Endothelial cell of hepatic sinusoid (primary cell): ENCODE measurements around the gene ACACA.

ENCODE experiments used
- in situ Hi-C: cut with HindIII; loops from 2 replicates; pipeline ENCODE4 v1.10.0; 2017; ENCODE audit warnings: low sequenced_read_pairs

Gene ACACA

DNA sequence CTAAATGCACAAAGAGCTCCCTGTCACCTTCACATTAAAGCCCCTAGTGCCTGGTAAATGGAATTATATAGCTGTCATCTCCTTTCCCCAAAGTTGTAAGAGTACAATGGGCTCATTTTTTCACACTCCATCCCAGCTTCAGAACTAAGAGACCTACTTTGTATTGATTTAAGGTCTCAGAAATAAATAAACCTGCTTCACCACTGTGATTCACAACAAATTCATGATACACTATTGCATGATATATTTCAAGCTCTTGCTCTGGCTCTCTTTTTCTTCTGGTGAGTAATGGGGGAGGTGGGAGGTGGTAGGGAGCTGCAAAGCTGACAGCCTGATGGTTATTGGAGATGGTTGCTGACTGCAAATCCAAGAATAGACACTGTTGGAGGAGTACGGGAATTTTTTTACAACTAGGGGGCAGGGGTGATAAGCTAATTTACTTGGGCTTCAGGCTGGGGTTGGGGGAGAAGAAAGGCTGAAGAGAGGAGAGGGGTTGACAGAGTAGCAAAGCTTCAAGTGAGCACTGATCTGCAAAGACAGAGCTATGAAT lies 268.0 kb downstream of the ACACA start:
- in situ Hi-C loops, result no loop called here

DNA sequence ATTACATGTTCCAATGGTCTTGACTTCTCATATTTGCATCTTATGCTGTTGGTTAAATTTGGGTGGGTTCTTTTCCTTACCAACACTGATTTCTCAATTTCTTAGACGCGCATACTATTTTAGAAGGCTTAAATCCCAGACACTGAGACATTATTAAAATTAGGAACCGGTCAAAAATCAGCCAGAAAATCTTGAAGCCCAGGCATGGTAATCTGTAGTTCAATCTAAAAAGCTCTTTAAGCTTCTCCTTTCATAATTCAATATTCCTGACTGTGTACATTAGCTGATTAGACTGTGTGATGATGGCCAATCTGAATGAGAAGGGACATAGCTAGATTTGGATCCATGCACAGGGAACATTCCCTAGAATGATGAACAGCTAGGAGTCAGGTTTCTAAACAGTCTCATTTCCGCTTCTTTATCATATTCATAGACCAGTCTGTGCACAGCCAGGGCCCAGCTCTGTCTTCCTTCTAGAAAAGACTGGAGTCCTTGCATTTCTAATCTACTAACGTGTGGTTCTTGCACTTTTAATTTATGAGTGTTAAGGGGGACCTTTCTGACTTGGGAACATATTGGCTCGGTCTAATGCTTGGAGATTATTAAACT lies 268.6 kb downstream of the ACACA start:
- in situ Hi-C loops, result no loop called here

DNA sequence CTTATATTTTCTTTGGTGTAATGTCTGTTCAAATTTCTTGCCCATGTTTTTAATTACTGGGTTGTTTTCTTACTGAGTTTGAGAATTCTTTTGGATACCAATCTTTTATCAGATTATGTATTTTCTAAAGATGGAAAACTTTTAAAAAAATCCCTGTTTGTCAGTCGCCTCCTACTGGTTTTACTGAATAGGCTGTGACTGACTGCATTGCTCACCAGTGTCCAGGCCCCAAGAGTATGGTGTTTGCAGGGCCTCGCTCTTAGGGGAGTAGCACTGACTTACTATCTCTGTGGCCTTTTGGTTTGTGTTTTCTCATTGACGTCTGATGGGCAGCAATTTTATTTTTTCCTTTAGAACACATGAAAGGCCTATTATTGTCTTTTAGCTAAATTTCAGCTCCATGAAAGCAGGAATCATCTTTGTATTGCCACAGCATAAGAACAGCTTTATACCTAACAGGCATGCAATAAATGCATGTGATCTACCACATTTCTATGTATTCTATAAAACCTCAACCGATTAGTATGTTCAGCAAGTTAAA lies 269.5 kb downstream of the ACACA start:
- in situ Hi-C loops, result no loop called here

DNA sequence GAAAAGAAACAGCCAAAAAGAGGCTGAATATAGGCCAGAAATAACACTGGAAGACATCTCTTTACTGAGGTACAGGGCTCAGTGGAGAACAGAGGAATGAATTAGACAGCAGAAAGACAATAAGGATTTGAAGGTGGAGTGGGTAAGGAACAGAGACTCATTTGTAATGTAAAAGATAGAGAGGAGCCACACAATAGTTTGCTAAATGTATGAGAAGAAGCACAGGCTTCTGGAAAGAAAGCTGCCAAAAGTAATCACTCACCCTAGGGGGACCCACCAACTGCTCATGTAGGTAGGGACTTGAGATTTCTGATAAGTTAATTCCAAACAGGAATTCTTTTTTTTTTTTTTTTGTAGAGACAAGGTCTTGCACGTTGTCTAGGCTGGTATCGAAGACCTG lies 271.1 kb downstream of the ACACA start:
- in situ Hi-C loops, result no loop called here

DNA sequence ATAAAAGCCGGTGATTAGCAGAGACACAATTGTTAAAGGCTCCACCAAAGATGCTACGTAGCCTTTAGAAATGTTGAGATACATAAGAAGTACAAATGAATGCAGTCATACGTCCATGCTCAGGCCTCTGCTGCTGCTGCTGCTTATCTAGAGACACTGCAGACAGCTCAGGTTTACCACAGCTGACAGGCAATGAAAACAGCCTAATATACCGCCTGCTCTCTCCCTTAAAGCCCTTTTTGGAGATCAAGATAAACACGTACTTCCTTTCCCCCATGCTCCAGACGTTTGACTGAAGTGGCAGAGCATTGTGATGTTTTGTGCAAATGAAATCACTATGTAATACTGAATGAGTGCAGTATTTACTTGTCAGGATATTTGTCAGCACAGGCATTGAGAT lies 272.6 kb downstream of the ACACA start:
- in situ Hi-C loops, result no loop called here

DNA sequence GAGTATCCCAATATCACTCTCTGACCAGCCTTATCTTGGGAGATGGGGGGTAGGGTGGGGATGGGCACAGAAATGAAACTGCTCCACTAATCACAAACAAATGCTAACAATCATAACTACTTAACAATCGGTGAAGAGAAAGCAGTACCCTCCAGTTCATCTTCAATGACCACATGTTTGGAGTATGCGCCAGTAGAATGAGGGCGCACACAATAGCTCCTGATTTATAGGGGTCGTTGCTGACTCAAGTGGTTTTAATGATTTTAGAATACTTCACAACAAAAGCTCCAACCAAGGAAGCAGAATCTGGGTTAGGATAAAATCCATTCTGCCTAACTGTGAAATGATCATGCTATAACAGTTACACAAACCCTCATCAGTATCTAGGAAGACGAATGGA lies 273.5 kb downstream of the ACACA start:
- in situ Hi-C loops, result no loop called here

DNA sequence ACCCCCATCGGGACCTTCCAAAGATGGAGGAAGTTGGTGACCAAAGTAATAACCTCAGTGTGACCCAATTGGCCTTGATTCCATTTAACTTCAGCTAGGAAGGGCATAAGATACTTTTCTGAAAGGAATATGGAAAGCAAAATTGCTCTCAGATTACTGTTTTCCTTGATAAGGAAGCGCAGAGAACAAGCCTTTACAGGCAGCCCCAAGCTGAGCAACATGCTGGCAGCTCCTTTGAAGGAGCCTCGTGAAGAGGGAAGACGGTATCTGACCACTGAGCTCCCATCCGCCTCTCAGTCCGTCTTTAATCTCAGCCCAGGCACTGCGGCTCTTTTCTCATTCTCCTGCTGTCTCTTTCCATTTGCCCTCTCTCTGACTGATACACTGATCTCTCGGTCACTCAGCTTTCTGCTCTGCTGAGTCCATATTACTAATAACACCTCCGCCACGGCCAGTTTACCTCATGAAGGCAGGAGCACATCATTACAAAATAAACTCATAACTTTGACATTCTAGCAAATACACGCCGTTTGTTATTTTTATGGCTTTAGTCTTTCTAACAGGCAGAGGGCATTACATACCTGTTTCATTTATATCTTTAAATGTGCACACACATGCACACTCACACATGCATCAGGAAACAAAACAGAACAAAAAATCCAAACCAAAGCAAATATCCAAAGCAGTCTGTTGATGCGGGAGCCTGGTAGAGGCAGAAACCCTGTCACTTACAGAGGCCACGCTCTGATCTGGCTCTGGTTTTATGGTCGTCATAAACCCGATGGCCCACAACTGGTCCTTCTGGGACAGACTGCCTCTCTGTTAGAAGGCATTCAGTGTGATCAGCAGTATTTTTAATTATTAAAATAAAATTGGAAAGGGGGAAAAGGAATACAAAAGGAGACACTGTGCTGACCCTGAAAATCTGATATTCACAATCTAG lies 274.7 kb downstream of the ACACA start:
- in situ Hi-C loops, result no loop called here

DNA sequence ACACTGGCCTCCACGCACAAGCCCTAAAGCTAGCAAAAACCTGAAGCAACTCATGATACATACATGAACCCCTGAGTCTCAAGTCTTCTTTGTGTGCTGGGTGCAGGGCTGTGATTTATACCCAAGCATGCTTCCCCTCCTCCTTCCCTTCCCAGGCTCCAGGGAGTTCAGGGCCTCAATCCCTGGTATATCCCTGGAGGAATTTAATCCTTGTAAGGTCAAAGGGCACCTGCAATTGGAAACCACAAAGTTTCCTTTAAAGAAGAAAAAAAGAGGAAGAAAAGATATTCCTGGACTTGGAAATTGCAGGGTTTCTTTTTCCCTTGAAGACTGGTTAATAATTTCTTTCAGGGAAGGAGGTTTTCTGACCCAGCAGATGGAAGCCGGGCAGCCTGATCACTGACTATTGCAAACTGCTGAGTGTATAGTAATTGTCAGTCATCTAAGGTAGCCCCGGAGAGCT lies 275.6 kb downstream of the ACACA start:
- in situ Hi-C loops, result no loop called here

DNA sequence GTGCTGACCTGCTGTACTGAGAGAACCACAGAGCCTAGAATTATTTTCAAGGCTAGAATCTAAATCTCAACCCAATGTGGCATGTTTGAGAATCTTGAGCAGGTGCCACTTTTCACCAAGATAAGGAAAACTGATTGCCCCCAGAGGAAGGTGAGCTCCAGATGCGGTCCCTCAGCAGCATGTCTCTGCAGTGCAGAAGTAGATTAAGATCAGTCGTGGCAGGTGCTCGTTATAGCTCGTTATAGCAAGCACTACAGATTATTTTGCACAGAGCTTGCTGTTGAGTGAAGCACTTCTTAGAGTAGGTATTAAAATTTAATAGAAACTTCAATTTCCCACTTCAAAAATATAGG lies 281.8 kb downstream of the ACACA start:
- in situ Hi-C loops, result no loop called here

DNA sequence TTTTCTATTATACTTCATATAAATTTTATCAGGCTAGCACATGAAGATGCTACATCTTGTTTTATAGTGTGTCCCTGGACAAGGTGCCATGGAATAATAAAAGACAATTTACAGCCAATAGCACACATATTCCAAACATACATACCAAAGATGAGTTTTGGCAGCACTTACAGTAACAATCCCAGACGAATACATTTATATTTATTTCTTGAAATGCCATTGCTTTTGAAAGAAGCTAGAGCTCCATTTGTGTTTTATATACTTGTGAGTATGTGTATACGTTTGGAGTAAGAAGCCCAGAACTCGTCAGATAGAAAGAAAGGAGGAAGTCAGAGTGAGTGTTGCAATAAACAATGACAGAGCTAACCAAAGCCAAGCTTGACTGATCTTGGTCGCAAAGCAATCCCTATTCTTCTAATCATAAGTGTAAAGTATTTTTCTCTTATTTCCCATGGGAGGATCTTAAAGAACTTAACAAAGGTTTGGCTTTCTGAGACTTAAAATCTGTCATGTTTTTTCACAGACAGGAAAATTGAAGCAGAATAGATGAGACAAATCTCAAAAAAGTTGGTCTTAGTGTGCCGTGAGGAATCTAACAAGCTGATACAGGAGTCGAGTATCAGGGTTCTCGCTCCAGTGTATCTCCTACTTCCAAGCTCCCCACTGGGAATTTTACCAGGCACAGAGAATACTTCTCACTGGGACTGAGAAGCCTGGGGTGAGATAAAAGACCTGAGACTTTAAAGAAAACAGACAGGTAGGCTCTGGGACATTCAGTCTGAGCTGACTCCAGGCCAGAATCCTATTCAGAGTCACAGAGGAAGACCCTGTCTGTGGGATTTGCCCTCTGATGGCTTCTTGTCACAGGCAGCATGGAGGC lies 282.5 kb downstream of the ACACA start:
- in situ Hi-C loops, result no loop called here

DNA sequence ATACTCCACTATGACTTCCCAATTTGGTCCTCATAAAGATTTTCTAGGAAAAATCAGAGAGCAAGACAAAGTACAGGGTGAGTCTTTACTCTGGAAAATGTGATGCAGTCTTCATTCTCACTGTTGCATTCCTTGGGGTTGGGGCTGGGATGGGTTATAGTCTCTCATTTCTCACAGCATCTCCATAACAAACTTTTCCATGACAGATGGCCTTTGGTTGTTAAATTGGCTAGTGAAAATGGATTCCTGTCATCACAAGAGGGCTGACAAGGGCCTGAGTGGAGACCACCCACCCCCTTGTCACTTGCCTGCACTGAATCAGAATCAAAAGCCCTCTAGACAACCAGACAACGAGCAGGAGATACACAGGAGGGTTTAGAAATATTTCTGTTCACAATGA lies 283.2 kb downstream of the ACACA start:
- in situ Hi-C loops, result no loop called here

DNA sequence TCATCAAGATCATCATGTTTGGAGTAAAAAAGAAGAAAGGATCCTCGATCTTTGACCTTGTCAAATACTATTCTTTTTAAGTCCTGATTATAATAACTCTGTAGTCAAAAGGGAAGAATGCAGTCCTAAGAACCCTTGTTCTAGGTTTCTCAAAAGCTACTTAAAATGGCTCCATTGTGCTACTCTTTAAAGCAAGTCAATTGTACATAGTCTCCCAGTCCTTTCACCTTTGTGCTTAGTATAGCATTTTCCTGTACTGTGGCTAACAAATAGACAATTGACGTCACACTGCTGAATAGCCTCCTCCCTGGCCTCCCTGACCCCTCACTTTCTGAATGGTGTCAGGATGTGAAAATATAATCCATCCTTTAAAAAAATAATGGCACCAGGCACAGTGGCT lies 285.0 kb downstream of the ACACA start:
- in situ Hi-C loops, result no loop called here

DNA sequence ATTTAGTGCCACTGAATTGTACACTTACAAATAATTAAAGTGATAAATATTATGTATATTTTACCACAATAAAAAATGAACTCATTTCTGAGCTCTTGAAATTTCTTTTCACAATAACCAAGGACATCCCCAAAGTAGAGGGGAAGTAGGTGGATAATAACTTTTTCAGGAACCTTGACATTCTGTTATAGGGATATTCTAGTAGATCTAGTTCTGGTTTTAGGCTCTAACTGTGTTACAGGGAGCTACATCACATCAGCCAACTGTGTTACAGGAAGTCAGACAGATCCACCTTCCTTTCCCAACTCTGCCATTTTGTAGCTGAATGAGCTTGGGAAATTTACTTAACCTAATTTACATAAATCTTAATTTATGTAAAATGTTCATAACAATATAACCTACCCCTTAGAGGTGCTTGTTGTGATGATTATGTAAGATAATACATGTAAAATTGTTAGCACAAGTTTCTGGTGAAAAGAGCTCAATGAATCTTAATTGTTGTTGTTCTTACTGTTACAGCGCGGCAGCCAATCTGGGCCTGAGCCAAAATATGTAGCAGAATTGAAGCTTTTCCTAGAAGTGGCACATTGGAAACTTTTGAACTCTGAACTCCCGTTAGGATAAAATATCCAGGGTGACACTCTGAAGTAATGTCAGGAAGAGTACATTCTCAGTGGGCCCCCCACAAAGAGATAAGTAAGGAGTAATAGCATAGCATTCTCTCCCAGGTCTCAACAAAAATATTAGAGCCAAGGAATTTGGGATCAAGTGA lies 288.1 kb downstream of the ACACA start:
- in situ Hi-C loops, result no loop called here

DNA sequence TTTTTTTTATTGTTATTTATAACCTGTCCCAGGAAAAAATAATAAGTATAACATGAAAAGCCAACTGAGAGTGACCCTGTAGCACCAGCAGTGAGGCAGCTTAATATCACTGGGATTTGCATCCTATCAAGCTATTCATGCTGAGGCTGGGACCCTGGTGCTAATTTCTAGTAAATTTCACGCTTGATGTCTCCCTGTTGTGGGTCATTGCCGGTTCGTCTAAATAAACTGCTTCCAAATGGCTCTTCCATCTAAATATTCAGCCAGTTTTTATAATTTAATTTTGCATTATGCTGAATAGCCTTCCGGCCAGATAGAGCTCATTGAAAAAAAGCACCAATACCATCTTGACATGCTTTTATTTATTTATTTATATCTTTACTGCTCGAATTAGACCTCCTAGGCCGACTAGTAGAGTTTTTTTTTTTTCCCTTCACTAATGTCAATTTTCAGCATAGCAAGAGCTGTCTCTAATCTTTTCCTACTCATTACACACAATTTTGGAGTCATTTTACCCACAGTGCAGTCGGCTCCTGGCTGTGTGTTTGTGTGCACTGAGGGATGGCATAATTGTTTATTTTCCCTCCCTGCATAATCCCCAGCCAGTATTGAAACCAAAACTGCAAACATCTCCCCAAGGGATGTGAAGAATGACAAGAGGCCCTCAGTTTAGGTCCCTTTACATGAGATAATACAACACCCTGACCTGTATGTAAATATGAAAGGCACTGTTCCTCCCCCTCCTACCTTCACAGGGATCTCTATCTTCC lies 289.1 kb downstream of the ACACA start:
- in situ Hi-C loops, result no loop called here

DNA sequence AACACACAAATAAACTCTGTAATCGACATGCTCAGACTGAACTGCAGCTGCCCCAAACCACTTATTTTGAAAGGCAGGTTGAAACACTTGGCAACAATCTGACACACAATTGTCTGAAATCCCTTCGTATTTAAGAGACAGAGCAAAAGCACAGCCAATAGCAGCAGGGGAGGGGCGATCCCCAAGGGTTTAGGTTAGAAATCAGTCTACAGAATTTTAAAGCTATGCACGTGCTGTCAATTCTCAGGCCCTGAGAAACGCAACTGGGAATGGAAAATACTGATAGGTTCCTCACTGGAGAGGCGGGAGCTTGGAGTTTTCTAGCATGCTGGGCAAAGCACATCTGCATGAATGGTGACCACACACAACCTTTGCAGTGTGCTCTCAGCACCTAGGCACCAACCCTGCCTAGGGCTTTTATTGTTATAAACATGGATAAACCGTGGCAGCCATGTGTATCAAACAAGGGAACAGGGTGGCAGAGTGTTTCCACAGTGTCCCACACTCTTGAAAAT lies 289.9 kb downstream of the ACACA start:
- in situ Hi-C loops, result no loop called here

DNA sequence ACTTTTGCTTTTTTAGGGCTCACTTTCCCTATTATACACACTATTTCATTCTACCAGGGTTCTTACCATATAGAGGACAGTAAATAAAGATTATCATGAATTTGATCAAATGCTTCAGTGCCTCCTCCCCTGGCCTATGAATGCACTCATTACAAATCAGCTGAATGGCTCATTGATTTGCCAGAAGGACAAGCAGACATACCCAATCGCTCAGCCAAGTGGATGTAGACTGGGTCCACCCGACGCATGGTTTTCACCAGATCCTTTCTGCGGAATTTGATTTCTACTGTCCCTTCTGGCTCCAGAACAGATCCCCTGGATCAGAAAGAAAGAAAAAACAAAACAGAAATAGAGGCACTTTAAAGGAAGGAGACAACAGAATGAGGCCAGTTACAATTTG lies 295.3 kb downstream of the ACACA start:
- in situ Hi-C loops, result no loop called here

DNA sequence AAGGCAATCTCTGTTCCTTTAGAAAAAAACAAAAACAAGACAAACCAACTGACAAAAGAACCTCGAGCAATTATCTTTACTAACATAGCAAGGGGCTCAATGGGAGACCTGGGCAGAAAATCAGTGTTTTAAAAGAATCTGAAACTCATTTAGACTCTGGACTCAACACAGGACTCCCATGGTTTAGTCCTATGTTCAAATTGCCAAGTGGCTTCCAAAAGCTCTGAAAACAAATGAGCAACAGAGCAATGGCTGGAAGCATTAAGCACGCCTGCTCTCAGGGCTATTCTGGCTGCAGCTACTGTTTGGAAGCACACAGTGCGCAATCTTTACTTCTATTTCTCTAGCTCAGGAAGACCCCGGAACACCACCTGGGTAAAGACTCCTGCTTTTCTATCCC lies 295.9 kb downstream of the ACACA start:
- in situ Hi-C loops, result no loop called here

DNA sequence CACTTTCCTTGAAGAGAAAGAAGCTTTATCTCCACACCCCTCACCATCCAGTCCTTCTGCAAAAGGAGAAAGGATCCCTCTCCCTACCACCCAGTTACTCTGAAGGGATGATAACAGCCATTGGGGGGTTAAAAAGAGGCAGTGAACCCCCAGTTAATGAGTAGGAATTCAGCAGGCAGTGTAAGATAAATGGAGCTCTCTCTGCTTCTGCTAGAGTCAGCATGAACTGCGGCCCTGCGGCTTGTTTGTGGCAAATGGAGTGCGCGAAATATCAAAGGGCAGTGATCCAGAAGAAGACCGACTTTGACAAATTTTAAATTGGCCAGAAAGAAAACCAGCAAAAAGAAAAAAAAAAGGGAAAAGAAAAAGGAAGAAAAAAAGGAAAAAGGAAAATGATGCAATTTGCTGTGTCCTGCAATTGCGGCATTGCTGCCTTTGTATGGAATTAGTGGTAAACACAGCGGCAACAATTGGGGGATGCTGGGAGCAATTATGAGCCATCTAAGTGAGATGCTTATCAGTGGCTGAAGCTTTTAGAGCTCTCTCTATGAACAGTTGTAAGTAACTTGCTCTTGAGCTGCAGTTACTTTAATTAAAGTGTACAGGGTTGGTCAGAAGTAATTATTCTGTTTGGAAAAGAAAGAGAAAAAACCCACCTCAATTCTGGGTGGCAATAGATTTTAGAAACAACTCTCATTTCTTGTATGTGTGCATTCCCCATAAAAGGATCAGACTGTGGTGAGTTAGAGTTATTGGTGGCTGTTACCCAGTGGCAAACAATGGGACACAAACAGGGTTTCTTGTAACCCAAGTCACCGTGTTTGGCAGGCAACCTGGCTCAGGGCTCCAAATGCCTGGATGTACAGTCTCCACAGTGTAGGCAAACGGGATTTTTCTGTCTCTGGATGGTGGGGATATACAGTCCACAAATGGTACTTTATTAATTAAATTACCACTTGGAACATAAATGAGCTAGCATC lies 296.6 kb downstream of the ACACA start:
- in situ Hi-C loops, result no loop called here
